Esophagus muscularis mucosa (tissue), 4 donors: Measurements from ENCODE around the gene CGB8.

Source experiments
- CTCF ChIP-seq, 3 experiments: fragments of 200-600 bp in 2 of 3; fragments of 450-650 bp in 1 of 3; sonication (generic) in 2 of 3; IDR thresholded peaks; one replicate each; pipeline ENCODE4 v1.5.1; 2017 to 2019; ENCODE audit warnings: antibody characterized with exemption in 3 of 3, mild to moderate bottlenecking in 2 of 3, moderate library complexity in 1 of 3
- EP300 ChIP-seq: sonication (generic); formaldehyde crosslinking; IDR thresholded peaks from one replicate; pipeline ENCODE4 v1.6.1; 2017; ENCODE audit warnings: antibody characterized with exemption
- POLR2A ChIP-seq: fragments of 450-650 bp; IDR thresholded peaks from one replicate; pipeline ENCODE4 v1.6.1; 2017; ENCODE audit warnings: antibody characterized with exemption, moderate library complexity, mild to moderate bottlenecking, low read depth
- POLR2AphosphoS5 ChIP-seq, 2 donors: sonication (generic); formaldehyde crosslinking; IDR thresholded peaks; one replicate each; pipeline ENCODE4 v1.6.1; 2017; ENCODE audit warnings: antibody characterized with exemption in 2 of 2

DNA sequence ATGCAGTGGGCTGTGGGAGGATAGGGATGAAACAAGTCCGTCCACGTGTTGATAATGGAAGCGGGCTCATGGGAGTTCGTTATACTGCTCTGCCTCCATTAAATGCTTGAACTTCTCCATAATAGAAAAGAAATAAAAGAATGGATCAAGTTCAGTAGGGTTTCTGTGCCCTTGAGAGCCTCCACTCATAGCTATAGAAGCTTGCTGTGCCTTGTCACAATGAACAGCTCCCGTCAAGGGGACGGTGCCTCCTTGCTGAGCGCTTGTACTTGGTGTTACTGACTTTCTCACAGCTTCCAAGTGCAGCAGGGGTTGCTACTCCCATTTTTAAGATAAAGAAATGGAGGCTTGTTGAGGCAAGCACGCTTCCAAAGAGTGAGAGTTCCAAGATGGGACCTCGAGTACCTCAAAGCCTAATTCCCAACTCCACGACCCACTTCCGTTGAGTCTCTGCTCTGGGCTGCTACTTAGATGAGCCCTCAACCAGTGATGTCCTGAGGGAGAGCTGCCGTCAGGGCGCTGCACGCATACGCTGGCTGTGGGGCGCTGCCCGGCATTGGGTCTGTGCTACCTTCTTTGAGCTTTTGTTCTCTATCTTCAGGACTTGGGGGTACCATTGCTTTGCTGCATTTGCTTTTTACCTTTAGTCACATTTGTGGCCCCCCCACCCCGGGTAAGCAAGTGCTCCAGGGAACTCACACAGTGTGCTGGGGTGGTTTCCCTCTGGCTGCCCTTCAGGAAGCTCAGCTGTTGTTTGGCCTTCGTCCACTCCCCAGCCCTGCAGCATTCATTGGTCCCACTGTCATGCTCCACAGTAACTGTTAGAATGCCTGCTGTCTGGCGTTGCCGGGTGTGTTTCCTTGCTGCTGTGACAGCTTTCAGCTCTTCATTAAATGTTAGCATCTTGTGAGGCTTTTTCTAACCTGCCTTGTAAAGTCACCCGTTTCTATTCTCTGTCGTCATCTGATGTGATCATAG, 45.9 kb upstream of the CGB8 start:
- no peak for TF ChIP-seq CTCF (IDR thresholded peaks at IDR 0.05)
- TF ChIP-seq POLR2AphosphoS5 (IDR thresholded peaks at IDR 0.05), result no peak
- TF ChIP-seq POLR2A, result no peak
- no peak for TF ChIP-seq EP300
